Tibial nerve (tissue), 3 donors: ENCODE data around the gene NEK3.

ENCODE experiments used
- POLR2A ChIP-seq, 2 donors: fragments of 450-650 bp; IDR thresholded peaks; one replicate each; pipeline ENCODE4 v1.6.1; 2017; ENCODE audit warnings: antibody characterized with exemption in 2 of 2, mild to moderate bottlenecking in 2 of 2, moderate library complexity in 2 of 2
- TF ChIP-seq, protein P1 (sequence below), 5 experiments: fragments of 200-600 bp in 3 of 5; fragments of 450-650 bp in 2 of 5; sonication (generic) in 3 of 5; IDR thresholded peaks; one replicate each; pipeline ENCODE4 v1.5.1; 2016 to 2019; ENCODE audit warnings: antibody characterized with exemption in 5 of 5, mild to moderate bottlenecking in 3 of 5, moderate library complexity in 2 of 5

DNA sequence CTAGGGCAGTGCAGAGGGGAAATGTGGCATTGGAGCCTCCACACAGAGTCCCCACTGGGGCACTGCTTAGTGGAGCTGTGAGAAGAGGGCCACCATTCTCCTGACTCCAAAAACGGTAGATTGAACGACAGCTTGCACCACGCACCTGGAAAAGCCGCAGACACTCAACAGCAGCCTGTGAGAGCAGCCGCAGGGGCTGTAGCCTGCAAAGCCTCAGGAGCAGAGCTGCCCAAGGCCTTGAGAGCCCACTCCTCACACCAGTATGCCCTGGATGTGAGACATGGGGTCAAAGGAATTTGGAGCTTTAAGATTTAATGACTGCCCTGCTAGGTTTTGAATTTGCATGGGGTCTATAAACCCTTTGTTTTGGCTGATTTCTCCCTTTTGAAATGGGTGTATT is 62.2 kb downstream of the NEK3 start:
- TF ChIP-seq, protein P1, sequence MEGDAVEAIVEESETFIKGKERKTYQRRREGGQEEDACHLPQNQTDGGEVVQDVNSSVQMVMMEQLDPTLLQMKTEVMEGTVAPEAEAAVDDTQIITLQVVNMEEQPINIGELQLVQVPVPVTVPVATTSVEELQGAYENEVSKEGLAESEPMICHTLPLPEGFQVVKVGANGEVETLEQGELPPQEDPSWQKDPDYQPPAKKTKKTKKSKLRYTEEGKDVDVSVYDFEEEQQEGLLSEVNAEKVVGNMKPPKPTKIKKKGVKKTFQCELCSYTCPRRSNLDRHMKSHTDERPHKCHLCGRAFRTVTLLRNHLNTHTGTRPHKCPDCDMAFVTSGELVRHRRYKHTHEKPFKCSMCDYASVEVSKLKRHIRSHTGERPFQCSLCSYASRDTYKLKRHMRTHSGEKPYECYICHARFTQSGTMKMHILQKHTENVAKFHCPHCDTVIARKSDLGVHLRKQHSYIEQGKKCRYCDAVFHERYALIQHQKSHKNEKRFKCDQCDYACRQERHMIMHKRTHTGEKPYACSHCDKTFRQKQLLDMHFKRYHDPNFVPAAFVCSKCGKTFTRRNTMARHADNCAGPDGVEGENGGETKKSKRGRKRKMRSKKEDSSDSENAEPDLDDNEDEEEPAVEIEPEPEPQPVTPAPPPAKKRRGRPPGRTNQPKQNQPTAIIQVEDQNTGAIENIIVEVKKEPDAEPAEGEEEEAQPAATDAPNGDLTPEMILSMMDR (IDR thresholded peaks at IDR 0.05), result no peak
- no peak for TF ChIP-seq POLR2A (IDR thresholded peaks at IDR 0.05)
